ACC112 (cell line): ENCODE results near the gene MYMX.
"Not testable (repeated sequence)": the region's sequence is repeated elsewhere in the genome, so short reads cannot be mapped to it uniquely, and the experiment has no call there.

Experiments
- H2AFZ ChIP-seq: fragments of 200-600 bp; sonication (generic); one replicate; pipeline ENCODE4 v1.6.0; 2017; ENCODE audit warnings: antibody characterized with exemption, low read length; ENCODE audit not compliant: unreplicated experiment
- H3K27ac ChIP-seq: fragments of 200-600 bp; sonication (generic); 2 replicates; pipeline ENCODE4 v1.5.1; 2014; ENCODE audit warnings: low read depth, mild to moderate bottlenecking, antibody characterized with exemption, low read length, moderate library complexity
- H3K27me3 ChIP-seq: fragments of 200-600 bp; sonication (generic); 2 replicates; pipeline ENCODE4 v1.6.1; 2014; ENCODE audit warnings: mild to moderate bottlenecking, antibody characterized with exemption, low read length, moderate library complexity, mixed read lengths; ENCODE audit not compliant: insufficient read depth
- H3K36me3 ChIP-seq: fragments of 200-600 bp; sonication (generic); 2 replicates; pipeline ENCODE4 v1.6.1; 2016; ENCODE audit warnings: mild to moderate bottlenecking, antibody characterized with exemption, low read length, moderate library complexity, mixed read lengths; ENCODE audit not compliant: insufficient read depth
- H3K4me1 ChIP-seq: fragments of 200-600 bp; sonication (generic); one replicate; pipeline ENCODE4 v1.6.1; 2016; ENCODE audit warnings: low read length, mixed read lengths; ENCODE audit not compliant: insufficient read depth, unreplicated experiment, control insufficient read depth
- H3K4me3 ChIP-seq: fragments of 200-600 bp; sonication (generic); 2 replicates; pipeline ENCODE4 v1.5.1; 2014; ENCODE audit warnings: mild to moderate bottlenecking, low read depth, low read length
- H3K79me2 ChIP-seq: fragments of 200-600 bp; sonication (generic); one replicate; pipeline ENCODE4 v1.6.0; 2016; ENCODE audit warnings: low read length; ENCODE audit not compliant: control insufficient read depth, unreplicated experiment, insufficient read depth

The MYMX gene

DNA sequence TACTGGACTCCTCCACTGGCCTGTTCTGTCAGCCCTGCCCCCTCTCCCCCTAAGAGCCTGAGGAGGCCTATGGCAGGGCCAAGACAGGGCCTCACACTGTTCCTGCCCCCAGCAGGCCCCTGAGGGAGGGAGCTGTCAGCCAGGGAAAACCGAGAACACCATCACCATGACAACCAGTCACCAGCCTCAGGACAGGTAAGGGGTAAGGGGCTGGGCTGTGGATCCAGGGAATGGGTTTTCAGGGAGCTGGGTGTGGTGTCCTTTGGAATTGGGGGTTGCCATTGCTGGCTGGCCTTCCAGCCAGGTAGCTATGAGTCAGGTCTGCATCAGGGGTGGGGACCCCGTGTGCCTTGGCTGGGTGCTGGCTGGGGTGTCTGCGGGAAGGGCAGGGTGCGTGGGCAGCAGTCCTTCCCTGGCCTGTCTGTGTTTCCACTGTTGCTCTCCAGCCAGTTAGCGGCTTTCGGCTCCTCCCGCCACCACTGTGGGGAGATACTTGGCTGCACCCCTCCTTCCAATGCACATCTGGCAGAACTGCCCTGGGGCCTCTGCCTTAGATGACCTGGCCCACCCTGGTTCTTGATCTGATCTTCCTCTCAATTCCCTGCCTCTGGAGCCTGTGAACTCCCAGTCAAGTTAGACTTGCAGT, 10.5 kb downstream of the MYMX start:
- Histone ChIP-seq H3K4me1 (peaks cover 13% of the 10 kb centered on the region), H2AFZ (no peak overlapping the region), H3K27ac (no peak overlapping the region), H3K4me3 (no peak overlapping the region), H3K36me3 (no peaks in the 10 kb centered on the region), H3K79me2 (peaks cover 22% of the 10 kb centered on the region), H3K27me3 (no peaks in the 10 kb centered on the region)

DNA sequence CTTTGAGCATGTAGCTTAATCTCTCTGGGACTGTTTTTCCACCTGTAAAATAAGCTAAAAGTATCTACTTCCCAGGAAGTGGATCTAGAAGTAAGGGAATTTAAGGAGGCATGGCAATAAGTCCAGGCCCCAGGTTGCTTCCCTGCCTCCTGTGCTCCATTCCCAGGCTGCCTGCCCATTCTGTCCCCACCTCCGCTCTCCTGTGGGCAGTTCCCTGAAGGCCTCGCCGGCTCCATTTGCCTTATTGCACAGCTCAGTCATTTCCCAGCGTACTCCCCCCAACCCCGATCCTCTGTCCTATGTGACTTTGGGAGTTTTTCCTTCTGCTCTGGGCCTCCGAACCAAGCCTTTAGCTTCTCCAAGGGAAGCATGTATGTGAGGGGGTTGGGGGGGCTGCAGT, 11.3 kb downstream of the MYMX start:
- no peak overlapping the region for H3K4me3 ChIP-seq
- peaks cover 8% of the 10 kb centered on the region for H3K4me1 ChIP-seq
- no peaks in the 10 kb centered on the region for H3K27me3 ChIP-seq
- H3K36me3 ChIP-seq: no peaks in the 10 kb centered on the region
- peaks cover 22% of the 10 kb centered on the region for H3K79me2 ChIP-seq
- H2AFZ ChIP-seq: no peak overlapping the region
- no peak overlapping the region for H3K27ac ChIP-seq

DNA sequence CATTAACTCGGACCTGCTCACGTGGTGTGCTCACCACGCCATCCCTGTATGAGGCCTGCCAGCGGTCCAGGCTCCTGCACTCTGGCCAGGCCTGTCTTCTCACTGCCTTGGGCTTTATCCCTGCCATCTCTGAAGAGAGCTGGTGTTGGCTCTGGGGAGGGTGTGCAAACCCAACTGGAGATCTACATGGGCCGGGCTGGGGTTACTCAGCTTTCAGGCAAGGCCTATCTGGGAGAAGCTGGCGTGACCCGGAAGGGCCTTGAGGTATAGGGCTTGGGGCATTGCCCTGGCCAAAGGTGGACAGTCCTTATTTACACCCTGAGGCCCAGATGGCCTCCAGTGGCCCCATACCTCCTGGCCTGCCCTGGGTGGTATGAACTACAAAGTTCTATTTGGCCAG, 11.7 kb downstream of the MYMX start:
- Histone ChIP-seq H3K27ac (no peak overlapping the region), H3K27me3 (no peaks in the 10 kb centered on the region), H2AFZ (no peak overlapping the region), H3K4me1 (peaks cover 12% of the 10 kb centered on the region), H3K4me3 (no peak overlapping the region), H3K79me2 (peaks cover 22% of the 10 kb centered on the region), H3K36me3 (no peaks in the 10 kb centered on the region)

DNA sequence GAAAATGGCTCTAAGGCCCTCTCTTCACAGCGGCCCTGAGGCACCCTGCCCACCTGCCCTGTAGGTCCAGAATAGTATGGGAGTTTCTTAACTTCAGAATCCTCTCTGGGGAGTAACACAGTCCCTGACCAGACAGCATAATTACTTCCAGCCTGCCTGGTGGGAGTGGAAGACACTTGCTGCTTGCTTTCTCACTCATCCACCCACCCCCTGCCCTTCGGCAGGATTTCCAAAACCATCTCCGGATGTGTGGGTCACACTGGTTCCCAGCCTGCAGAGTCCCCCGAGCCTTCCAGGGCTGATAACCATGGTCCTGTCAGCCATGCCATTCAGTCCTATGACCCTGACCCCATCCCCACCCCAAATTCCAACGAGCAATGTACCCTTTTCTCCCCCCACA, 12.1 kb downstream of the MYMX start:
- no peaks in the 10 kb centered on the region for H3K27me3 ChIP-seq
- no peak overlapping the region for H3K4me3 ChIP-seq
- H3K27ac ChIP-seq: no peak overlapping the region
- H3K4me1 ChIP-seq: peaks cover 16% of the 10 kb centered on the region
- no peak overlapping the region for H2AFZ ChIP-seq
- H3K79me2 ChIP-seq: peaks cover 22% of the 10 kb centered on the region
- no peaks in the 10 kb centered on the region for H3K36me3 ChIP-seq

DNA sequence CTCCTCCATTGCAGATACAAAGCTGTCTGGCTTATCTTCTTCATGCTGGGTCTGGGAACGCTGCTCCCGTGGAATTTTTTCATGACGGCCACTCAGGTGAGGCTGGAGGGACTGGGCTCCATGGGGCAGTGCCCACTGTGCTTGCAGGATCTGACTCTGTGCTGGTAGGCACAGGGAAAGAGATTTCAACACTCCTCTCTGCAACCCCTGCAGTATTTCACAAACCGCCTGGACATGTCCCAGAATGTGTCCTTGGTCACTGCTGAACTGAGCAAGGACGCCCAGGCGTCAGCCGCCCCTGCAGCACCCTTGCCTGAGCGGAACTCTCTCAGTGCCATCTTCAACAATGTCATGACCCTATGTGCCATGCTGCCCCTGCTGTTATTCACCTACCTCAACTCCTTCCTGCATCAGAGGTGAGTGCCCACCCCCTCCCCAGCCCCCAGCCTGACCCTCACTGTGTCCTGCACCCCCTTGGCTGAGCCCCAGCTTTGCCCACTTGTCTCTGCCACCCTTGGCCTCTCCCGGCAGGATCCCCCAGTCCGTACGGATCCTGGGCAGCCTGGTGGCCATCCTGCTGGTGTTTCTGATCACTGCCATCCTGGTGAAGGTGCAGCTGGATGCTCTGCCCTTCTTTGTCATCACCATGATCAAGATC, 12.8 kb downstream of the MYMX start:
- Histone ChIP-seq H3K4me1 (peaks cover 20% of the 10 kb centered on the region), H2AFZ (no peak overlapping the region), H3K4me3 (no peak overlapping the region), H3K36me3 (no peaks in the 10 kb centered on the region), H3K27me3 (no peaks in the 10 kb centered on the region), H3K27ac (no peak overlapping the region), H3K79me2 (peaks cover 20% of the 10 kb centered on the region)

DNA sequence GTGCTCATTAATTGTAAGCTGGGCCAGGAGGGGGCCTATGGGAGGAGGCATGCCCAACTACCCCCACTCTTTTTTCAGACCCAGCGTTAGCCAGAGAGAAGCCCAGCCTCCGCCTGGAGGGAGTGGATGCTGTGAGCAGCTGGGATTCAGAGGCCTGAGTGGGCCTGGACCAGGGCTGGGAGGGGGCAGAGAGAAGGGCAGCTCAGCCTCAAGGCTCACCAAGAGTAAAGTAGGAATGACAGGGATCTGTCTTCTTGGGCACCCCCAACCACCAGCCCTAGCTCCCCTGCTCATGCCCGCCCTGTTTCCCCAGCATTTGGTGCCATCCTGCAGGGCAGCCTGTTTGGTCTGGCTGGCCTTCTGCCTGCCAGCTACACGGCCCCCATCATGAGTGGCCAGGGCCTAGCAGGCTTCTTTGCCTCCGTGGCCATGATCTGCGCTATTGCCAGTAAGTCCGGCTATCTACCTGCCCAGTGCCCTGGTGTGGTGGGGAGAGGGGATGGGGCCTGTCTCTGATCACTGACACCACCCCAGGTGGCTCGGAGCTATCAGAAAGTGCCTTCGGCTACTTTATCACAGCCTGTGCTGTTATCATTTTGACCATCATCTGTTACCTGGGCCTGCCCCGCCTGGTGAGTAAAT, 13.4 kb downstream of the MYMX start:
- peaks cover 13% of the 10 kb centered on the region for H3K79me2 ChIP-seq
- no peak overlapping the region for H2AFZ ChIP-seq
- H3K4me3 ChIP-seq: no peak overlapping the region
- no peaks in the 10 kb centered on the region for H3K27me3 ChIP-seq
- H3K36me3 ChIP-seq: no peaks in the 10 kb centered on the region
- H3K27ac ChIP-seq: no peak overlapping the region
- peaks cover 23% of the 10 kb centered on the region for H3K4me1 ChIP-seq

DNA sequence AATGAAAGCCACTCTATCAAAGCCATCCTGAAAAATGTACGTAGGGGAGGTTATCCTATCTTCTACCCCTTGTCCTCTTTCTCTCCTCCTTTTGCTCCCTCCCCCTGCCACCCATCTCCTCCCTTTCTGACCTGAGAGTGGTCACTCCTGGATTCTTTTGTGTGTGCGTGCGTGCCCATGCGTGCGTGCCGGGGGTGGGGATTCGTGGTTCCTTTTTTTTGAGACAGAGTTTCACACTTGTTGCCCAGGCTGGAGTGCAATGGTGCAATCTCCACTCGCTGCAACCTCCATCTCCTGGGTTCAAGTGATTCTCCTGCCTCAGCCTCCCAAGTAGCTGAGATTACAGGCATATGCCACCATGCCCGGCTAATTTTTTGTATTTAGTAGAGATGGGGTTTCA, 14.7 kb downstream of the MYMX start:
- not testable (repeated sequence) for H3K27ac ChIP-seq, H3K79me2 ChIP-seq, H3K27me3 ChIP-seq, H3K36me3 ChIP-seq, H2AFZ ChIP-seq, H3K4me3 ChIP-seq
- peaks cover 28% of the 10 kb centered on the region for H3K4me1 ChIP-seq

DNA sequence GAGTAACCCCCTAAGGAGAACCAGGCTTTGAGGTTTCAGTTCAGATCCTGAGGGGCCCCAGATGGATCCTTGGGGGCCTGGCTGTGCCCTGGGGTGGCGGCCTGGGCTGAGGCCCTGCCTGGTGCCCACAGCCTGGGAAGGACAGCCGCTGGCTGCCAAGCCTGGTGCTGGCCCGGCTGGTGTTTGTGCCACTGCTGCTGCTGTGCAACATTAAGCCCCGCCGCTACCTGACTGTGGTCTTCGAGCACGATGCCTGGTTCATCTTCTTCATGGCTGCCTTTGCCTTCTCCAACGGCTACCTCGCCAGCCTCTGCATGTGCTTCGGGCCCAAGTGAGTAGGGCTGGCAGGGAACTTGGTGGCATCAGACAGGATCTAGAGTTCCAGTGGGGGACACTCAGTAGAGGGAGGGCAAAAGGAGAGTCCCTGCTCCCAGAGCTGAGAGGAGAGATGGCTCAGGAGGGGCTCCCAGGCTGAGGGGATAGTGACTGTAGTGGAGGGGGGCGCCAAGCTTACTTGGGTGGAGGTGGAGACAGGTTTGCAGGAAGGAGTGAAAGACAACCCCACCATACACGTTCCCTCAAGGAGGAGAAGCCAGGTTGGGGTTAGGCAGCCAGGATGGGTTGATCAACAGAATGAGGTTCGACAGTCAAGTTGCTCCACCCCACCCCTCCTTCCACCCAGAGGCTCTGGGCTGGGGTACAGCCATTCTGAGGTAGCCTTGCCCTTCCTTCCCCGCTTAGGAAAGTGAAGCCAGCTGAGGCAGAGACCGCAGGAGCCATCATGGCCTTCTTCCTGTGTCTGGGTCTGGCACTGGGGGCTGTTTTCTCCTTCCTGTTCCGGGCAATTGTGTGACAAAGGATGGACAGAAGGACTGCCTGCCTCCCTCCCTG, 16.2 kb downstream of the MYMX start:
- peaks cover 35% of the 10 kb centered on the region for H3K4me1 ChIP-seq
- no peak overlapping the region for H2AFZ ChIP-seq
- no peak overlapping the region for H3K27ac ChIP-seq
- H3K79me2 ChIP-seq: no peaks in the 10 kb centered on the region
- no peak overlapping the region for H3K4me3 ChIP-seq
- no peaks in the 10 kb centered on the region for H3K27me3 ChIP-seq
- H3K36me3 ChIP-seq: no peaks in the 10 kb centered on the region

DNA sequence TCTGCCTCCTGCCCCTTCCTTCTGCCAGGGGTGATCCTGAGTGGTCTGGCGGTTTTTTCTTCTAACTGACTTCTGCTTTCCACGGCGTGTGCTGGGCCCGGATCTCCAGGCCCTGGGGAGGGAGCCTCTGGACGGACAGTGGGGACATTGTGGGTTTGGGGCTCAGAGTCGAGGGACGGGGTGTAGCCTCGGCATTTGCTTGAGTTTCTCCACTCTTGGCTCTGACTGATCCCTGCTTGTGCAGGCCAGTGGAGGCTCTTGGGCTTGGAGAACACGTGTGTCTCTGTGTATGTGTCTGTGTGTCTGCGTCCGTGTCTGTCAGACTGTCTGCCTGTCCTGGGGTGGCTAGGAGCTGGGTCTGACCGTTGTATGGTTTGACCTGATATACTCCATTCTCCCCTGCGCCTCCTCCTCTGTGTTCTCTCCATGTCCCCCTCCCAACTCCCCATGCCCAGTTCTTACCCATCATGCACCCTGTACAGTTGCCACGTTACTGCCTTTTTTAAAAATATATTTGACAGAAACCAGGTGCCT, 16.9 kb downstream of the MYMX start:
- Histone ChIP-seq H3K79me2 (no peaks in the 10 kb centered on the region), H3K27ac (peak overlapping the region; percentile 40), H3K4me3 (no peak overlapping the region)

More for the DNA sequence above, 16.9 kb downstream of the MYMX start:
- Histone ChIP-seq H3K36me3 (no peaks in the 10 kb centered on the region), H2AFZ (no peak overlapping the region), H3K27me3 (no peaks in the 10 kb centered on the region), H3K4me1 (peaks cover 39% of the 10 kb centered on the region)
